IMR-90 (cell line): ENCODE data around the gene ATP1A4. TPM values are rescaled to one million over a fixed set of nuclear protein-coding genes. Genes with fewer than 3 reads are reported as not detected.

Experiments
- ATAC-seq: fragments of 200-7000 bp; cut with Tn5 transposase; 2 replicates; pipeline ENCODE4 v1.9.1; 2020; ENCODE audit warnings: low read depth, mild to moderate bottlenecking, moderate library complexity
- BruUV-seq: library from RNA; stranded (reverse); fragments of 400-500 nt; replicated peaks from 2 replicates; lab custom pipeline; 2021; lab: Mats Ljungman, UMichigan
- CTCF ChIA-PET: fragments of 300-600 bp; formaldehyde crosslinking; extraction: SDS; loops from one replicate; lab custom pipeline; 2021; ENCODE audit warnings: antibody characterized with exemption; lab: Yijun Ruan, JAX
- POLR2A ChIA-PET: fragments of 300-600 bp; sonication (Branson Sonifier 250); formaldehyde crosslinking; loops from one replicate; lab custom pipeline; 2022; ENCODE audit warnings: antibody characterized with exemption; ENCODE audit not compliant: unreplicated experiment; lab: Charles Lee
- DNase-seq: peaks from one replicate; pipeline ENCODE4 v3.0.0; 2013
- H2AFZ ChIP-seq: replicated peaks from 2 replicates; pipeline ENCODE3; 2013; ENCODE audit warnings: low read length, mild to moderate bottlenecking; ENCODE audit not compliant: poor library complexity
- H2AK5ac ChIP-seq: 2 replicates; pipeline ENCODE4 v1.6.1; 2013; ENCODE audit warnings: low read depth, low read length, inconsistent platforms
- H2AK9ac ChIP-seq: replicated peaks from 2 replicates; pipeline ENCODE3; 2013; ENCODE audit warnings: mild to moderate bottlenecking, low read depth, low read length, moderate library complexity; ENCODE audit not compliant: poor library complexity
- H2BK120ac ChIP-seq: 2 replicates; pipeline ENCODE4 v1.6.1; 2013; ENCODE audit warnings: low read depth, low read length, inconsistent platforms
- H2BK15ac ChIP-seq: 3 replicates; pipeline ENCODE4 v1.6.1; 2013; ENCODE audit warnings: low read depth, low read length, inconsistent platforms
- H2BK20ac ChIP-seq: 2 replicates; pipeline ENCODE4 v1.6.1; 2013; ENCODE audit warnings: low read depth, mild to moderate bottlenecking, inconsistent platforms, low read length, moderate library complexity
- H2BK5ac ChIP-seq: 2 replicates; pipeline ENCODE4 v1.6.1; 2013; ENCODE audit warnings: mild to moderate bottlenecking, low read depth, low read length, inconsistent platforms; ENCODE audit not compliant: poor library complexity, severe bottlenecking
- H3K14ac ChIP-seq: replicated peaks from 2 replicates; pipeline ENCODE4 v1.6.1; 2013; ENCODE audit warnings: low read depth, low read length, inconsistent platforms
- H3K18ac ChIP-seq: 2 replicates; pipeline ENCODE4 v1.6.1; 2013; ENCODE audit warnings: low read depth, low read length, control low read depth
- H3K23ac ChIP-seq: 2 replicates; pipeline ENCODE4 v1.6.1; 2013; ENCODE audit warnings: low read depth, low read length, inconsistent platforms
- H3K27ac ChIP-seq: 2 replicates; pipeline ENCODE4 v1.5.1; 2013; ENCODE audit warnings: mild to moderate bottlenecking, control low read depth, low read length; ENCODE audit not compliant: insufficient read depth
- H3K27me3 ChIP-seq: 2 replicates; pipeline ENCODE4 v1.6.1; 2013; ENCODE audit warnings: low read length; ENCODE audit not compliant: control insufficient read depth, insufficient read depth
- H3K36me3 ChIP-seq: 2 replicates; pipeline ENCODE4 v1.6.1; 2013; ENCODE audit warnings: low read length, mixed read lengths; ENCODE audit not compliant: control insufficient read depth, insufficient read depth
- H3K4ac ChIP-seq: 2 replicates; pipeline ENCODE4 v1.6.1; 2013; ENCODE audit warnings: low read depth, low read length, inconsistent platforms
- H3K4me1 ChIP-seq: 2 replicates; pipeline ENCODE4 v1.6.1; 2013; ENCODE audit warnings: low read length, mixed read lengths; ENCODE audit not compliant: control insufficient read depth, insufficient read depth
- H3K4me2 ChIP-seq: 2 replicates; pipeline ENCODE4 v1.6.1; 2013; ENCODE audit warnings: low read depth, mild to moderate bottlenecking, control low read depth, low read length, moderate library complexity
- H3K4me3 ChIP-seq: 2 replicates; pipeline ENCODE4 v1.5.1; 2013; ENCODE audit warnings: low read depth, mild to moderate bottlenecking, control low read depth, low read length, moderate library complexity; ENCODE audit not compliant: insufficient read depth
- H3K56ac ChIP-seq: 2 replicates; pipeline ENCODE4 v1.6.1; 2013; ENCODE audit warnings: low read length, inconsistent platforms; ENCODE audit not compliant: insufficient read depth; ENCODE audit errors: extremely low read depth
- H3K79me1 ChIP-seq, 2 experiments: 2 replicates each; pipeline ENCODE4 v1.6.1; 2013; ENCODE audit warnings: low read length in 2 of 2, inconsistent platforms in 1 of 2, low read depth in 1 of 2
- H3K9ac ChIP-seq: 2 replicates; pipeline ENCODE4 v1.6.1; 2013; ENCODE audit warnings: low read depth, low read length, control low read depth
- H3K9me1 ChIP-seq: 2 replicates; pipeline ENCODE4 v1.6.1; 2013; ENCODE audit warnings: low read length, inconsistent platforms; ENCODE audit not compliant: insufficient read depth
- H3K9me3 ChIP-seq: 2 replicates; pipeline ENCODE4 v1.6.1; 2013; ENCODE audit warnings: low read length; ENCODE audit not compliant: control insufficient read depth, insufficient read depth
- H4K20me1 ChIP-seq: 2 replicates; pipeline ENCODE4 v1.6.1; 2013; ENCODE audit warnings: low read length, inconsistent platforms; ENCODE audit not compliant: insufficient read depth
- H4K5ac ChIP-seq: 2 replicates; pipeline ENCODE4 v1.6.1; 2013; ENCODE audit warnings: mild to moderate bottlenecking, low read depth, low read length, control low read depth
- H4K8ac ChIP-seq, 2 experiments: 2 replicates each; pipeline ENCODE4 v1.6.1; 2013; ENCODE audit warnings: low read depth in 2 of 2, low read length in 2 of 2, control low read depth in 1 of 2, inconsistent platforms in 1 of 2
- H4K91ac ChIP-seq: 2 replicates; pipeline ENCODE4 v1.6.1; 2013; ENCODE audit warnings: low read depth, low read length, inconsistent platforms; ENCODE audit not compliant: insufficient read depth
- CHD1 ChIP-seq: IDR thresholded peaks from 2 replicates; pipeline ENCODE4 v1.6.1; 2012; ENCODE audit warnings: low read depth, low read length, improper control_type of control experiment
- CTCF ChIP-seq: conservative IDR thresholded peaks from 2 replicates; pipeline ENCODE4 v1.5.1; 2012; ENCODE audit warnings: mild to moderate bottlenecking, low read depth, low read length, improper control_type of control experiment
- FOS ChIP-seq: fragments of 150-350 bp; IDR thresholded peaks from 2 replicates; pipeline ENCODE4 v1.6.1; 2016; ENCODE audit warnings: low read depth, low read length
- MAFK ChIP-seq: IDR thresholded peaks from 2 replicates; pipeline ENCODE4 v1.6.1; 2012; ENCODE audit warnings: low read depth, low read length, improper control_type of control experiment
- MXI1 ChIP-seq: IDR thresholded peaks from 2 replicates; pipeline ENCODE4 v1.6.1; 2012; ENCODE audit warnings: low read depth, mild to moderate bottlenecking, low read length, moderate library complexity, borderline replicate concordance
- POLR2A ChIP-seq: IDR thresholded peaks from 2 replicates; pipeline ENCODE4 v1.6.1; 2012; ENCODE audit warnings: mild to moderate bottlenecking, low read depth, low read length
- USF2 ChIP-seq: fragments of 150-350 bp; IDR thresholded peaks from 2 replicates; pipeline ENCODE4 v1.6.1; 2017; ENCODE audit warnings: mild to moderate bottlenecking, antibody characterized with exemption, low read length, low read depth
- dilution Hi-C: fragments of 300-500 bp; cut with HindIII; formaldehyde crosslinking; loops from one replicate; pipeline ENCODE4 v1.14.3; 2018; ENCODE audit warnings: low sequenced_read_pairs; ENCODE audit not compliant: unreplicated experiment
- in situ Hi-C: fragments of 300-500 bp; cut with MboI; formaldehyde crosslinking; loops from 3 replicates; pipeline ENCODE4 v1.14.3; 2019; ENCODE audit warnings: low sequenced_read_pairs, inconsistent platforms, mixed read lengths
- intact Hi-C: fragments of 100-400 bp; cut with micrococcal nuclease; formaldehyde crosslinking; loops from 2 replicates; pipeline ENCODE4 v1.10.0; 2022
- polyA plus RNA-seq, 3 experiments: library from polyadenylated mRNA; depleted of rRNA; stranded (reverse); fragments of >200 nt; gene quantifications; 2 replicates each; pipeline ENCODE4 v1.2.3, GENCODE V29; 2012; ENCODE audit warnings: low replicate concordance in 1 of 3
- total RNA-seq: library from RNA; depleted of rRNA; stranded (reverse); fragments of >200 nt; gene quantifications from 2 replicates; pipeline ENCODE4 v1.2.3, GENCODE V29; 2012

Gene ATP1A4
- total and polyA plus RNA-seq, 2 of the 4 experiments (the other 2 are of a cell fraction), result not detected

- H3K27ac ChIP-seq, result no peak overlapping the region
- H3K4me1 ChIP-seq, result no peaks in the 10 kb centered on the region
- H3K9me1 ChIP-seq, result no peaks in the 10 kb centered on the region
- H3K9ac ChIP-seq, result no peak overlapping the region
- no peak overlapping the region for H3K56ac ChIP-seq
- H4K5ac ChIP-seq, result no peak overlapping the region
- H3K4me2 ChIP-seq, result no peak overlapping the region
- in situ Hi-C loops (no loop called here), dilution Hi-C loops (no loop called here), intact Hi-C loops (no loop called here)
- TF ChIP-seq CTCF (no peak), POLR2A (no peak), MAFK (no peak), CHD1 (no peak), MXI1 (no peak), USF2 (no peak), FOS (no peak)
- H3K14ac ChIP-seq, result no peak overlapping the region
- no peak overlapping the region for H2BK5ac ChIP-seq
- H3K4ac ChIP-seq, result no peak overlapping the region
- H2AFZ ChIP-seq, result no peak overlapping the region
- H2BK15ac ChIP-seq, result no peak overlapping the region
- ATAC-seq, result no peak
- DNase-seq, result no peak
- H3K23ac ChIP-seq, result no peak overlapping the region
- no peak overlapping the region for H4K8ac ChIP-seq
- no peak overlapping the region for H3K18ac ChIP-seq
- no peak overlapping the region for H2AK5ac ChIP-seq
- H3K36me3 ChIP-seq, result no peaks in the 10 kb centered on the region
- no peak overlapping the region for H4K91ac ChIP-seq
- no TSS peak for BruUV-seq
- CTCF ChIA-PET, result interaction anchor here (1.2 kb wide), 1 partner anchor 58 kb away, joined by 3 read pairs; no protein-coding TSS in a partner anchor
- H2AK9ac ChIP-seq, result no peak overlapping the region
- no peak overlapping the region for H3K4me3 ChIP-seq
- H3K79me1 ChIP-seq, result no peaks in the 10 kb centered on the region
- H2BK120ac ChIP-seq, result no peak overlapping the region
- H3K27me3 ChIP-seq, result peaks cover 41% of the 10 kb centered on the region
- no peak overlapping the region for H2BK20ac ChIP-seq
- no peaks in the 10 kb centered on the region for H4K20me1 ChIP-seq
- POLR2A ChIA-PET, result no interaction called here
- no peaks in the 10 kb centered on the region for H3K9me3 ChIP-seq
Measured at GRCh38 chr1:160159846-160160245, 8.4 kb downstream of the ATP1A4 start.
